Activated CD8-positive, alpha-beta T cell treated with anti-CD3 and anti-CD28 coated beads for 36 hours (primary cell): Measurements from ENCODE around the gene ZNF438. TPM values are rescaled to one million over a fixed set of nuclear protein-coding genes. Genes with fewer than 3 reads are reported as not detected.

Experiments
- ATAC-seq: fragments of 200-7000 bp; cut with Tn5 transposase; one replicate; pipeline ENCODE4 v1.10.0; 2021; ENCODE audit warnings: mild to moderate bottlenecking, moderate library complexity
- CTCF ChIA-PET: fragments of 350-600 bp; sonication (Branson Sonifier 250); formaldehyde crosslinking; loops from one replicate; lab custom pipeline; 2021; ENCODE audit warnings: antibody characterized with exemption; lab: Charles Lee
- POLR2A ChIA-PET: fragments of 350-600 bp; sonication (Branson Sonifier 250); formaldehyde crosslinking; loops from one replicate; lab custom pipeline; 2021; ENCODE audit warnings: antibody characterized with exemption; lab: Charles Lee
- DNase-seq: peaks from one replicate; pipeline ENCODE4 v3.0.0-alpha.2; 2020
- H3K27ac Mint-ChIP-seq: one replicate; pipeline ENCODE4 v1.8.0; 2021; ENCODE audit warnings: mild to moderate bottlenecking, mixed read lengths
- H3K27me3 Mint-ChIP-seq: one replicate; pipeline ENCODE4 v1.8.0; 2021; ENCODE audit warnings: mixed read lengths
- H3K36me3 Mint-ChIP-seq: one replicate; pipeline ENCODE4 v1.8.0; 2021; ENCODE audit warnings: low read depth, mixed read lengths
- H3K4me1 Mint-ChIP-seq: one replicate; pipeline ENCODE4 v1.8.0; 2021; ENCODE audit warnings: low read depth, mixed read lengths
- H3K4me3 Mint-ChIP-seq: one replicate; pipeline ENCODE4 v1.8.0; 2021; ENCODE audit warnings: mild to moderate bottlenecking, moderate library complexity, mixed read lengths
- H3K9me3 Mint-ChIP-seq: one replicate; pipeline ENCODE4 v1.8.0; 2021; ENCODE audit warnings: mixed read lengths
- CTCF ChIP-seq: fragments of 200-600 bp; IDR thresholded peaks from one replicate; pipeline ENCODE4 v1.8.0; 2022; ENCODE audit warnings: antibody characterized with exemption, mild to moderate bottlenecking
- intact Hi-C: fragments of 100-400 bp; cut with micrococcal nuclease; formaldehyde crosslinking; loops from one replicate; pipeline ENCODE4 v1.10.0; 2022
- total RNA-seq, 2 experiments: library from RNA; stranded (reverse); gene quantifications; one replicate each; pipeline ENCODE4 v1.2.3, GENCODE V29; 2021

Gene ZNF438
- total RNA-seq, 2 experiments from 2014 or later: 3.0 to 3.9 TPM

DNA sequence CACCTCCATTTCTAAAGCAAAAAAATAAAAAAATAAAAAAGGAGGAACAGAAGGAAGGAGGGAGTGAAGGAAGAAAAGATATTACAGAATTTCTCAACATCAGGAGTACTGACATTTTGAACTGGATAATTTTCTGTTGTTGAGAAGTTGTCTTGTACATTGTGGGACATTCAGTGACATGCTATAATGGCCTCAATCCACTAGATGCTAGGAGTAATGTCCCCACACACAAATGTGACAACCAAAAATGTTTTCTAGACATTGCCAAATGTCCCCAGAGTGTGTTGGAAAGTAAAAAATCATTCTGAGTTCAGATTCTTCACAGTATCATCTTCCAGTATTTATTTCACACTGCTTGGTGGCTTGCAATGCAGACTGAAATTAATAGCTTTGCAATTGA, 6.5 kb downstream of the ZNF438 start:
- Mint-ChIP-seq H3K9me3 (no peaks in the 10 kb centered on the region), H3K4me3 (no peak overlapping the region), H3K27me3 (no peaks in the 10 kb centered on the region), H3K36me3 (no peaks in the 10 kb centered on the region), H3K4me1 (peaks cover 5% of the 10 kb centered on the region), H3K27ac (no peak overlapping the region)
- ChIA-PET CTCF (interaction anchor here (0.9 kb wide), 1 partner anchor 11 kb away, joined by 3 read pairs; no protein-coding TSS in a partner anchor), POLR2A (no interaction called here)
- no peak for DNase-seq
- intact Hi-C loops: no loop called here
- TF ChIP-seq CTCF: no peak
- no peak for ATAC-seq

- POLR2A ChIA-PET: no interaction called here
- ATAC-seq: no peak
- no peak for TF ChIP-seq CTCF
- intact Hi-C loops: no loop called here
- Mint-ChIP-seq H3K36me3 (no peaks in the 10 kb centered on the region), H3K27ac (no peak overlapping the region), H3K9me3 (no peaks in the 10 kb centered on the region), H3K4me3 (no peak overlapping the region), H3K4me1 (peaks cover 7% of the 10 kb centered on the region), H3K27me3 (no peaks in the 10 kb centered on the region)
- no peak for DNase-seq
- CTCF ChIA-PET: interaction anchor here (3.3 kb wide), 1 partner anchor 8 kb away, joined by 16 read pairs; the partner anchor contains the start of gene ZNF438
Observed at GRCh38 chr10:31023558-31023957, 8.1 kb downstream of the ZNF438 start.

GRCh38 chr10:31020209-31020608, 11.5 kb downstream of the ZNF438 start:
- ATAC-seq (no peak), DNase-seq (no peak)
- ChIA-PET CTCF (interaction anchor here (2.0 kb wide), 2 partner anchors 12 to 14 kb away, joined by 5 to 8 read pairs; partner anchors contain the start of gene ZNF438), POLR2A (interaction anchor here (0.6 to 1.4 kb wide), 3 partner anchors 12 to 392 kb away, joined by 3 to 4 read pairs (median 3); partner anchors contain the start of gene ZNF438)
- intact Hi-C loops: no loop called here
- Mint-ChIP-seq H3K9me3 (no peaks in the 10 kb centered on the region), H3K36me3 (no peaks in the 10 kb centered on the region), H3K4me1 (peaks cover 7% of the 10 kb centered on the region), H3K27me3 (no peaks in the 10 kb centered on the region), H3K4me3 (no peak overlapping the region), H3K27ac (no peak overlapping the region)
- no peak for TF ChIP-seq CTCF

DNA sequence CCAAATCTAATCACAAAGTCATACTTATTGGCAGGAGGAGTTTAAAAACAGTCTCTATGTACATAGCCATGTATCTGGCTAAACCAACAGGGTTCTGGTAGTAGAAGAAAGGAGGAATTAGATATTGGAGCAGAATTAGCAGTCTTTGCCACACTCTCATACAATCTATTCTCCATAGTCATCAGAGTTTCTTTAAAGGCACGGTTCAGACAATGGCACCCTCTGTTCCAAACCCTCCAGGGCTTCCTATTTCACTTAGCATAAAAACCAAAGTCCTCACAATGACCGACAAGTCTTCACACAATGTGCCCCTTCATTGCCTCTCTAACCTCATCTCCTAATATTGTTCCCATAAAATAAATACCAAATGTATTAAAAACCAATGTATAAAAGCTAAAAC, 12.7 kb downstream of the ZNF438 start:
- POLR2A ChIA-PET: no interaction called here
- CTCF ChIA-PET: interaction anchor here (2.0 kb wide), 2 partner anchors 13 to 16 kb away, joined by 5 to 8 read pairs; partner anchors contain the start of gene ZNF438
- H3K4me3 Mint-ChIP-seq: no peak overlapping the region
- no peak overlapping the region for H3K27ac Mint-ChIP-seq
- no peak for DNase-seq
- H3K36me3 Mint-ChIP-seq: peaks cover 2% of the 10 kb centered on the region
- TF ChIP-seq CTCF: no peak
- no peak for ATAC-seq
- intact Hi-C loops: no loop called here
- peaks cover 7% of the 10 kb centered on the region for H3K4me1 Mint-ChIP-seq
- H3K9me3 Mint-ChIP-seq: no peaks in the 10 kb centered on the region
- no peaks in the 10 kb centered on the region for H3K27me3 Mint-ChIP-seq

DNA sequence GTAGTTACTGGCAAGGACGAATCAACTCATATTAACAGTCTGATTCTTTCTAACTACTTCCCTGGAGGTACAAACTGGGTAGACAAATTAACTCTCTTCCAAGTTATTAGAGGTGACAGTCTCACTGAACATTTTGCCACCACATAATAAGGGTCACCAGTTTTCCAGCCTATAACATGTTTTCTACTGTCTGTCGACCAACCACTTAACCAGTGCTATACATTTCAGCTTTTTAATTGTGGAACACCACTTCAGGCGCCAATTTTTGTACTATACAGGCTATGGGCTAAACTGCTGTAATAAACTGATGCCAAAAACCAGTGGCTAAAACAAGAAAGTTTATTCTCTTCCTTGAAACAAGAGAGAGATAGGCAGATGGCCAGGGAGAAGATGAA, 13.3 kb downstream of the ZNF438 start:
- ATAC-seq (no peak), DNase-seq (no peak)
- Mint-ChIP-seq H3K27me3 (no peaks in the 10 kb centered on the region), H3K36me3 (peaks cover 8% of the 10 kb centered on the region), H3K9me3 (no peaks in the 10 kb centered on the region), H3K4me1 (peaks cover 2% of the 10 kb centered on the region), H3K4me3 (no peak overlapping the region), H3K27ac (no peak overlapping the region)
- ChIA-PET POLR2A (no interaction called here), CTCF (interaction anchor here (1.2 kb wide), 1 partner anchor 78 kb away, joined by 4 read pairs; no protein-coding TSS in a partner anchor)
- TF ChIP-seq CTCF: no peak
- intact Hi-C loops: no loop called here
